HG03060 (cell line): ENCODE measurements around the gene ERP27.

ENCODE experiments used
- ATAC-seq: cut with Tn5 transposase; IDR thresholded peaks from one replicate; pipeline ENCODE4 v1.9.1; 2021; ENCODE audit warnings: low read depth, moderate number of reproducible peaks; ENCODE audit not compliant: unreplicated experiment

The ERP27 gene

GRCh38 chr12:14879222-14879933, 59.0 kb downstream of the ERP27 start:
- no peak for ATAC-seq

- no peak for ATAC-seq
Measured at GRCh38 chr12:14878488-14878887, 59.8 kb downstream of the ERP27 start.

- ATAC-seq = no peak
Measured at GRCh38 chr12:14876833-14877232, 61.5 kb downstream of the ERP27 start.

- no peak for ATAC-seq
Measured at GRCh38 chr12:14874882-14875281, 63.5 kb downstream of the ERP27 start.

GRCh38 chr12:14873440-14874185, 64.7 kb downstream of the ERP27 start:
- ATAC-seq = no peak

GRCh38 chr12:14871886-14872285, 66.5 kb downstream of the ERP27 start:
- no peak for ATAC-seq

GRCh38 chr12:14871247-14871646, 67.1 kb downstream of the ERP27 start:
- ATAC-seq = no peak

GRCh38 chr12:14868916-14869506, 69.3 kb downstream of the ERP27 start:
- no peak for ATAC-seq
